GM23338 (cell line): Measurements from ENCODE around the gene NEUROG2. TPM values are rescaled to one million over a fixed set of nuclear protein-coding genes. Genes with fewer than 3 reads are reported as not detected.
A peak's percentile ranks its signal among the peaks of the same experiment; 100 is the strongest.

Experiments used
- ATAC-seq: fragments of 200-7000 bp; cut with Tn5 transposase; 3 replicates; pipeline ENCODE4 v1.9.1; 2020
- DNase-seq: peaks from one replicate; pipeline ENCODE4 v3.0.0-alpha.2; 2015; ENCODE audit warnings: low spot score
- H2AFZ ChIP-seq: fragments of 200-600 bp; sonication (generic); 2 replicates; pipeline ENCODE4 v1.8.0; 2016; ENCODE audit warnings: antibody characterized with exemption, mild to moderate bottlenecking, moderate library complexity
- H3F3A ChIP-seq: fragments of 200-600 bp; sonication (generic); replicated peaks from 2 replicates; pipeline ENCODE4 v1.8.0; 2017; ENCODE audit warnings: antibody characterized with exemption, mixed run types, low read depth
- H3K27ac ChIP-seq: fragments of 200-600 bp; sonication (generic); 2 replicates; pipeline ENCODE4 v1.6.1; 2016; ENCODE audit warnings: low read depth
- H3K27me3 ChIP-seq: fragments of 200-600 bp; sonication (generic); 2 replicates; pipeline ENCODE4 v1.8.0; 2016; ENCODE audit warnings: mild to moderate bottlenecking, mixed run types, moderate library complexity; ENCODE audit not compliant: insufficient read depth
- H3K36me3 ChIP-seq: fragments of 200-600 bp; sonication (generic); 2 replicates; pipeline ENCODE4 v1.8.0; 2016; ENCODE audit warnings: mild to moderate bottlenecking; ENCODE audit not compliant: insufficient read depth
- H3K4me1 ChIP-seq: fragments of 200-600 bp; sonication (generic); 2 replicates; pipeline ENCODE4 v1.8.0; 2016; ENCODE audit warnings: mild to moderate bottlenecking, moderate library complexity; ENCODE audit not compliant: insufficient read depth
- H3K4me2 ChIP-seq: fragments of 200-600 bp; sonication (generic); 2 replicates; pipeline ENCODE4 v1.7.1; 2017; ENCODE audit warnings: mixed run types
- H3K4me3 ChIP-seq: fragments of 200-600 bp; sonication (generic); 2 replicates; pipeline ENCODE4 v1.6.1; 2016; ENCODE audit warnings: mixed run types
- H3K79me2 ChIP-seq: fragments of 200-600 bp; sonication (generic); replicated peaks from 2 replicates; pipeline ENCODE4 v1.8.0; 2017; ENCODE audit warnings: mild to moderate bottlenecking; ENCODE audit not compliant: insufficient read depth
- H3K9me2 ChIP-seq: fragments of 200-600 bp; sonication (generic); 2 replicates; pipeline ENCODE4 v1.8.0; 2017; ENCODE audit not compliant: insufficient read depth
- H4K20me1 ChIP-seq: fragments of 200-600 bp; sonication (generic); replicated peaks from 2 replicates; pipeline ENCODE4 v1.8.0; 2017; ENCODE audit warnings: mild to moderate bottlenecking; ENCODE audit not compliant: insufficient read depth
- H3K27ac Mint-ChIP-seq: 2 replicates; pipeline ENCODE4 v1.8.0; 2020; ENCODE audit warnings: inconsistent platforms, mild to moderate bottlenecking, moderate library complexity, mixed read lengths
- H3K27me3 Mint-ChIP-seq: 3 replicates; pipeline ENCODE4 v1.8.0; 2022; ENCODE audit warnings: low read depth, mild to moderate bottlenecking, moderate library complexity, mixed read lengths, inconsistent platforms; ENCODE audit not compliant: insufficient read depth, poor library complexity
- H3K36me3 Mint-ChIP-seq: 3 replicates; pipeline ENCODE4 v1.8.0; 2021; ENCODE audit warnings: low read depth, mild to moderate bottlenecking, inconsistent platforms, moderate library complexity, mixed read lengths
- H3K4me1 Mint-ChIP-seq: 3 replicates; pipeline ENCODE4 v1.8.0; 2020; ENCODE audit warnings: mild to moderate bottlenecking, inconsistent platforms, mixed read lengths
- H3K4me3 Mint-ChIP-seq: 3 replicates; pipeline ENCODE4 v1.8.0; 2021; ENCODE audit warnings: moderate library complexity, mild to moderate bottlenecking, inconsistent platforms, mixed read lengths
- H3K9me3 Mint-ChIP-seq: 3 replicates; pipeline ENCODE4 v1.8.0; 2020; ENCODE audit warnings: moderate library complexity, mild to moderate bottlenecking, inconsistent platforms, mixed read lengths
- CREB1 ChIP-seq: fragments of 250-450 bp; sonication (Bioruptor Pico); IDR thresholded peaks from 2 replicates; pipeline ENCODE4 v1.5.0; 2020; ENCODE audit warnings: low read depth, mild to moderate bottlenecking, moderate library complexity
- EZH2 ChIP-seq: fragments of 200-600 bp; sonication (generic); IDR thresholded peaks from one replicate; pipeline ENCODE4 v1.8.0; 2017; ENCODE audit warnings: antibody characterized with exemption, mild to moderate bottlenecking, low read depth; ENCODE audit not compliant: unreplicated experiment
- EZH2phosphoT487 ChIP-seq: fragments of 200-600 bp; sonication (generic); IDR thresholded peaks from one replicate; pipeline ENCODE4 v1.8.1; 2018; ENCODE audit warnings: antibody characterized with exemption; ENCODE audit not compliant: unreplicated experiment
- JUNB ChIP-seq: IDR thresholded peaks from one replicate; pipeline ENCODE4 v1.6.1; 2016; ENCODE audit warnings: antibody characterized with exemption; ENCODE audit not compliant: unreplicated experiment
- NANOG ChIP-seq: IDR thresholded peaks from 2 replicates; pipeline ENCODE4 v1.6.1; 2016; ENCODE audit warnings: antibody characterized with exemption, borderline replicate concordance
- REST ChIP-seq: IDR thresholded peaks from one replicate; pipeline ENCODE4 v1.6.1; 2018; ENCODE audit warnings: antibody characterized with exemption; ENCODE audit not compliant: unreplicated experiment
- ZNF114 ChIP-seq: fragments of 250-450 bp; sonication (Bioruptor Pico); IDR thresholded peaks from 2 replicates; pipeline ENCODE4 v1.5.0; 2020; ENCODE audit warnings: mild to moderate bottlenecking, moderate library complexity
- ZNF462 ChIP-seq: fragments of 250-450 bp; sonication (Bioruptor Pico); IDR thresholded peaks from 2 replicates; pipeline ENCODE4 v1.5.0; 2020; ENCODE audit warnings: mild to moderate bottlenecking, moderate library complexity
- polyA plus RNA-seq: library from polyadenylated mRNA; unstranded; fragments of >200 nt; fragmentation: Nextera tagmentation; extraction: Ambion mirVana; gene quantifications from 2 replicates; pipeline ENCODE4 v1.2.1, GENCODE V29; 2016
- total RNA-seq: library from RNA; depleted of rRNA; stranded (reverse); fragments of >200 nt; shearing (Covaris generic); gene quantifications from 2 replicates; pipeline ENCODE4 v1.2.3, GENCODE V29; 2014

The NEUROG2 gene
- total and polyA plus RNA-seq, 2 experiments from 2014 or later: not detected

- Histone ChIP-seq H4K20me1 (peaks cover 40% of the 10 kb centered on the region), H3K79me2 (no peaks in the 10 kb centered on the region), H3K36me3 (no peaks in the 10 kb centered on the region), H2AFZ (peak overlapping the region; percentile 44; the same call in 1 of the 2 replicates), H3K9me2 (no peaks in the 10 kb centered on the region), H3K4me3 (peak overlapping the region; percentile 60), H3K4me1 (peaks cover 64% of the 10 kb centered on the region), H3K4me2 (peak overlapping the region; percentile 87), H3K27me3 (peaks cover 100% of the 10 kb centered on the region), H3F3A (peaks cover 50% of the 10 kb centered on the region), H3K27ac (no peak overlapping the region)
- DNase-seq (peak; percentile 85), ATAC-seq (peak; percentile 34)
- Mint-ChIP-seq H3K27ac (no peak overlapping the region), H3K4me3 (peak overlapping the region; percentile 82), H3K36me3 (no peaks in the 10 kb centered on the region; the same call in 2 of the 3 replicates), H3K9me3 (peaks cover 3% of the 10 kb centered on the region; the same call in 2 of the 3 replicates), H3K4me1 (peaks cover 47% of the 10 kb centered on the region), H3K27me3 (peaks cover 99% of the 10 kb centered on the region)
- TF ChIP-seq JUNB: no peak
- TF ChIP-seq ZNF114 (CRISPR knock-in tag): no peak
- TF ChIP-seq REST: no peak
- TF ChIP-seq EZH2: peak; percentile 83
- TF ChIP-seq NANOG: 0 out of 2 replicates have a peak, but pooled peaks have one; percentile 12
Measured at GRCh38 chr4:112516471-112517066, 589 bp upstream of the NEUROG2 start.

GRCh38 chr4:112515198-112516065 is 548 bp downstream of the NEUROG2 start:
- no peak overlapping the region for H3K27ac Mint-ChIP-seq
- peaks cover 3% of the 10 kb centered on the region; the same call in 2 of the 3 replicates for H3K9me3 Mint-ChIP-seq
- TF ChIP-seq EZH2phosphoT487 (peak; percentile 87), CREB1 (CRISPR knock-in tag) (0 out of 2 replicates have a peak, but pooled peaks have one; percentile 35), ZNF462 (CRISPR knock-in tag) (no peak), EZH2 (peak; percentile 95)
- Histone ChIP-seq H3K79me2 (no peaks in the 10 kb centered on the region), H3F3A (peaks cover 44% of the 10 kb centered on the region), H3K36me3 (no peaks in the 10 kb centered on the region), H3K27me3 (peaks cover 100% of the 10 kb centered on the region), H3K9me2 (no peaks in the 10 kb centered on the region), H2AFZ (peak overlapping the region; percentile 95), H3K4me1 (peaks cover 62% of the 10 kb centered on the region), H3K27ac (no peak overlapping the region), H3K4me3 (peak overlapping the region; percentile 60), H4K20me1 (peaks cover 40% of the 10 kb centered on the region), H3K4me2 (peak overlapping the region; percentile 87)
- peaks cover 48% of the 10 kb centered on the region for H3K4me1 Mint-ChIP-seq
- peak overlapping the region; percentile 82 for H3K4me3 Mint-ChIP-seq
- no peaks in the 10 kb centered on the region; the same call in 2 of the 3 replicates for H3K36me3 Mint-ChIP-seq
- ATAC-seq: peak; percentile 9
- peaks cover 99% of the 10 kb centered on the region for H3K27me3 Mint-ChIP-seq
- DNase-seq: peak; percentile 65
